K562 (cell line): ENCODE measurements around the gene BCAS1. TPM values are rescaled to one million over a fixed set of nuclear protein-coding genes. Genes with fewer than 3 reads are reported as not detected.

Experiments used
- ATAC-seq: fragments of 200-7000 bp; cut with Tn5 transposase; 3 replicates; pipeline ENCODE4 v1.9.1; 2020; ENCODE audit warnings: moderate library complexity
- BruUV-seq: library from RNA; stranded (reverse); fragments of 400-500 nt; replicated peaks from 2 replicates; lab custom pipeline; 2021; lab: Mats Ljungman, UMichigan
- CTCF ChIA-PET: fragments of 300-600 bp; formaldehyde crosslinking; extraction: SDS; loops from one replicate; lab custom pipeline; 2021; ENCODE audit warnings: low intra/inter-chr PET ratio; lab: Yijun Ruan, JAX
- POLR2A ChIA-PET: fragments of 300-600, 350-650 bp; sonication (Branson Sonifier 250); formaldehyde crosslinking; extraction: SDS; loops from one replicate; lab custom pipeline; 2021; ENCODE audit warnings: antibody characterized with exemption, inconsistent platforms; lab: Yijun Ruan, JAX
- DNase-seq, 4 experiments: peaks; one replicate each; pipeline versions ENCODE4 v3.0.0 to v3.0.0-alpha.2; 2011 to 2018; ENCODE audit warnings: low spot score in 3 of 4, mixed read lengths in 3 of 4; ENCODE audit errors: extremely low read depth in 1 of 4
- FAIRE-seq: peaks from 2 replicates; lab custom pipeline; 2011; peaks lifted over from hg19 to GRCh38; lab: Jason Lieb, UNC
- H2AFZ ChIP-seq: 2 replicates; pipeline ENCODE4 v1.6.0; 2011; ENCODE audit warnings: low read depth, low read length, control low read depth, inconsistent platforms
- H3K27ac ChIP-seq: fragments of 200-600 bp; 3 replicates; pipeline ENCODE4 v1.8.0; 2011; ENCODE audit warnings: low read depth, mild to moderate bottlenecking, control low read depth, inconsistent platforms, low read length, moderate library complexity, mixed read lengths; ENCODE audit errors: extremely low read depth
- H3K27me3 ChIP-seq, 2 experiments: fragments of 300-600 bp in 1 of 2; 2 replicates in 1 of 2; 3 replicates in 1 of 2; pipeline versions ENCODE4 v1.6.0 to v1.8.0; 2011; ENCODE audit warnings: inconsistent platforms in 2 of 2, low read length in 2 of 2, mild to moderate bottlenecking in 1 of 2, mixed read lengths in 1 of 2, moderate library complexity in 1 of 2; ENCODE audit not compliant: control insufficient read depth in 2 of 2, insufficient read depth in 2 of 2
- H3K36me3 ChIP-seq: fragments of 300-600 bp; 3 replicates; pipeline ENCODE4 v1.8.0; 2011; ENCODE audit warnings: mild to moderate bottlenecking, low read length, inconsistent platforms; ENCODE audit not compliant: control insufficient read depth, insufficient read depth
- H3K4me1 ChIP-seq, 2 experiments: fragments of 200-600 bp in 1 of 2; replicated peaks in 1 of 2; 2 replicates in 1 of 2; 3 replicates in 1 of 2; pipeline versions ENCODE4 v1.5.1 to v1.8.0; 2011; ENCODE audit warnings: inconsistent platforms in 2 of 2, low read length in 2 of 2, mild to moderate bottlenecking in 1 of 2, mixed read lengths in 1 of 2, moderate library complexity in 1 of 2; ENCODE audit not compliant: control insufficient read depth in 2 of 2, insufficient read depth in 2 of 2
- H3K4me2 ChIP-seq: 2 replicates; pipeline ENCODE4 v1.6.1; 2011; ENCODE audit warnings: low read length, control low read depth, inconsistent platforms, mixed read lengths; ENCODE audit not compliant: insufficient read depth
- H3K4me3 ChIP-seq: fragments of 200-600 bp; sonication (generic), shearing (Covaris generic); 2 replicates; pipeline ENCODE4 v1.5.1; 2016; ENCODE audit warnings: control low read depth, inconsistent platforms
- H3K79me2 ChIP-seq: fragments of 200-600 bp; 3 replicates; pipeline ENCODE4 v1.8.0; 2011; ENCODE audit warnings: low read length, inconsistent platforms; ENCODE audit not compliant: control insufficient read depth, insufficient read depth
- H3K9ac ChIP-seq, 2 experiments: 2 replicates each; pipeline versions ENCODE4 v1.6.0 to v1.6.1; 2011; ENCODE audit warnings: low read depth in 2 of 2, low read length in 2 of 2, control low read depth in 1 of 2, inconsistent platforms in 1 of 2, mild to moderate bottlenecking in 1 of 2, mixed read lengths in 1 of 2; ENCODE audit not compliant: insufficient read depth in 1 of 2
- H3K9me1 ChIP-seq: one replicate; pipeline ENCODE4 v1.6.0; 2011; ENCODE audit warnings: inconsistent platforms, mild to moderate bottlenecking, low read length, moderate library complexity; ENCODE audit not compliant: control insufficient read depth, insufficient read depth
- H3K9me3 ChIP-seq: replicated peaks from 2 replicates; pipeline ENCODE4 v1.5.1; 2011; ENCODE audit warnings: low read depth, low read length, inconsistent platforms; ENCODE audit not compliant: control insufficient read depth, insufficient read depth
- H4K20me1 ChIP-seq: replicated peaks from 2 replicates; pipeline ENCODE4 v1.6.1; 2011; ENCODE audit warnings: low read length, inconsistent platforms, mixed read lengths; ENCODE audit not compliant: control insufficient read depth, insufficient read depth
- ZNF175 ChIP-seq: fragments of 200-800 bp; sonication (Bioruptor generic); IDR thresholded peaks from 2 replicates; pipeline ENCODE4 v1.6.1; 2016; ENCODE audit warnings: low read depth, mild to moderate bottlenecking, missing genetic modification characterization, missing compliant biosample characterization
- ZNF23 ChIP-seq: fragments of 250-450 bp; sonication (Bioruptor Pico); IDR thresholded peaks from 2 replicates; pipeline ENCODE4 v1.4.0; 2020; ENCODE audit warnings: mild to moderate bottlenecking
- WGBS: fragments of 100-300 bp; shearing (Covaris generic); methylation state at CpG from one replicate; pipeline ENCODE4 v1.1.6; 2016; ENCODE audit warnings: low coverage, mixed read lengths; ENCODE audit not compliant: insufficient coverage; ENCODE audit errors: missing lambda C conversion rate; 5-methylcytosine and 5-hydroxymethylcytosine counted together
- in situ Hi-C: fragments of 300-500 bp; cut with MboI; formaldehyde crosslinking; loops from 4 replicates; pipeline ENCODE4 v1.15.0; 2018; ENCODE audit warnings: inconsistent platforms, mixed read lengths
- intact Hi-C: fragments of 100-400 bp; cut with micrococcal nuclease; formaldehyde crosslinking; loops from 2 replicates; pipeline ENCODE4 v1.14.2; 2022
- polyA plus RNA-seq, 8 experiments: library from polyadenylated mRNA; depleted of rRNA in 4 of 8; stranded (reverse) in 5 of 8; unstranded in 3 of 8; fragments of >200 nt; fragmentation: Nextera tagmentation in 2 of 8; fragmentation: Illumina TruSeq in 1 of 8; extraction: Ambion mirVana in 2 of 8; extraction: Trizol in 1 of 8; gene quantifications; 2 replicates each; pipeline versions ENCODE4 v1.2.1 to v1.2.3, GENCODE V29; 2011 to 2014; ENCODE audit warnings: inconsistent platforms in 1 of 8, missing spikeins in 1 of 8
- total RNA-seq, 7 experiments: library from RNA; depleted of rRNA in 6 of 7; stranded (reverse); fragments of >200 nt in 6 of 7; fragmentation: Illumina TruSeq in 2 of 7; extraction: Trizol in 2 of 7; gene quantifications; 2 replicates each; pipeline versions ENCODE4 v1.2.1 to v1.2.3, GENCODE V29; 2011 to 2021; ENCODE audit warnings: low replicate concordance in 1 of 7
- TF ChIP-seq, protein P1 (sequence below), 3 experiments: fragments of 200-800 bp in 1 of 3; fragments of 250-450 bp in 1 of 3; fragments of 450-650 bp in 1 of 3; sonication (Bioruptor Pico) in 1 of 3; sonication (Bioruptor generic) in 1 of 3; formaldehyde crosslinking in 1 of 3; IDR thresholded peaks; 2 replicates each; pipeline versions ENCODE4 v1.6.1 to v1.8.0; 2016 to 2022; ENCODE audit warnings: mild to moderate bottlenecking in 2 of 3, missing genetic modification characterization in 2 of 3, missing compliant biosample characterization in 1 of 3, moderate library complexity in 1 of 3

Gene BCAS1
- total and polyA plus RNA-seq, 9 of the 15 experiments (the other 6 are each of a cell fraction or from before 2014, with no cell fraction given), result 0.18 to 2.3 (median 0.93) TPM

DNA sequence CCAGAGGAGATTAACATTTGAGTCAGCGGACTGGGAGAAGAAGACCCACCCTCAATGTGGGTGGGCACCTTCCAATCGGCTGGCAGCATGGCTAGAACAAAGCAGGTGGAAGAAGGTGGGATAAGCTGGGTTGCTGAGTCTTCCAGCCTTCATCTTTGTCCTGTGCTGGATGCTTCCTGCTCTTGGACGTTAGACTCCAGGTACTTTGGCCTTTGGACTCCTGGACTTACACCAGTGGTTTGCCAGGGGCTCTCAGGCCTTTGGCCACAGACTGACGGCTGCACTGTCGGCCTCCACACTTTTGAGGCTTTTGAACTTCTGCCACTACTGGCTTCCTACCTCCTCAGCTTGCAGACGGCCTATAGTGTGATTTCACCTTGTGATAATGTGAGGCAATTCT, 50.8 kb downstream of the BCAS1 start:
- Histone ChIP-seq H3K9ac (no peak overlapping the region), H3K27me3 (no peaks in the 10 kb centered on the region; a peak in 1 of 5 replicates), H3K4me1 (no peaks in the 10 kb centered on the region), H3K9me3 (no peaks in the 10 kb centered on the region), H3K79me2 (no peaks in the 10 kb centered on the region), H2AFZ (no peak overlapping the region), H3K36me3 (no peaks in the 10 kb centered on the region), H3K9me1 (no peaks in the 10 kb centered on the region), H3K4me3 (no peak overlapping the region), H3K27ac (no peak overlapping the region), H3K4me2 (no peak overlapping the region), H4K20me1 (no peaks in the 10 kb centered on the region)
- POLR2A ChIA-PET, result no interaction called here
- intact Hi-C loops (no loop called here), in situ Hi-C loops (no loop called here)
- FAIRE-seq (no peak), DNase-seq (no peak), ATAC-seq (no peak)
- BruUV-seq, result no TSS peak
- TF ChIP-seq, protein P1, sequence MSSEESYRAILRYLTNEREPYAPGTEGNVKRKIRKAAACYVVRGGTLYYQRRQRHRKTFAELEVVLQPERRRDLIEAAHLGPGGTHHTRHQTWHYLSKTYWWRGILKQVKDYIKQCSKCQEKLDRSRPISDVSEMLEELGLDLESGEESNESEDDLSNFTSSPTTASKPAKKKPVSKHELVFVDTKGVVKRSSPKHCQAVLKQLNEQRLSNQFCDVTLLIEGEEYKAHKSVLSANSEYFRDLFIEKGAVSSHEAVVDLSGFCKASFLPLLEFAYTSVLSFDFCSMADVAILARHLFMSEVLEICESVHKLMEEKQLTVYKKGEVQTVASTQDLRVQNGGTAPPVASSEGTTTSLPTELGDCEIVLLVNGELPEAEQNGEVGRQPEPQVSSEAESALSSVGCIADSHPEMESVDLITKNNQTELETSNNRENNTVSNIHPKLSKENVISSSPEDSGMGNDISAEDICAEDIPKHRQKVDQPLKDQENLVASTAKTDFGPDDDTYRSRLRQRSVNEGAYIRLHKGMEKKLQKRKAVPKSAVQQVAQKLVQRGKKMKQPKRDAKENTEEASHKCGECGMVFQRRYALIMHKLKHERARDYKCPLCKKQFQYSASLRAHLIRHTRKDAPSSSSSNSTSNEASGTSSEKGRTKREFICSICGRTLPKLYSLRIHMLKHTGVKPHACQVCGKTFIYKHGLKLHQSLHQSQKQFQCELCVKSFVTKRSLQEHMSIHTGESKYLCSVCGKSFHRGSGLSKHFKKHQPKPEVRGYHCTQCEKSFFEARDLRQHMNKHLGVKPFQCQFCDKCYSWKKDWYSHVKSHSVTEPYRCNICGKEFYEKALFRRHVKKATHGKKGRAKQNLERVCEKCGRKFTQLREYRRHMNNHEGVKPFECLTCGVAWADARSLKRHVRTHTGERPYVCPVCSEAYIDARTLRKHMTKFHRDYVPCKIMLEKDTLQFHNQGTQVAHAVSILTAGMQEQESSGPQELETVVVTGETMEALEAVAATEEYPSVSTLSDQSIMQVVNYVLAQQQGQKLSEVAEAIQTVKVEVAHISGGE (CRISPR knock-in tag; IDR thresholded peaks at IDR 0.05), result peak in 1 of 3 experiments; percentile 16; a peak in 2 of 6 replicates
- no peak for TF ChIP-seq ZNF175 (CRISPR knock-in tag)
- TF ChIP-seq ZNF23 (CRISPR knock-in tag), result no peak
- WGBS, result 14% methylated on average over 6 of the region's 6 CpGs
- CTCF ChIA-PET, result interaction anchor here (0.6 kb wide), 1 partner anchor 63 kb away, joined by 3 read pairs; no protein-coding TSS in a partner anchor
